Esophagus mucosa (tissue), 1 donor: Measurements from ENCODE around the gene CRIP2. TPM values are rescaled to one million over a fixed set of nuclear protein-coding genes. Genes with fewer than 3 reads are reported as not detected.

Source experiments
- ATAC-seq: fragments of 200-7000 bp; cut with Tn5 transposase; one replicate; pipeline ENCODE4 v1.9.1; 2020
- total RNA-seq: library from RNA; stranded (reverse); gene quantifications from one replicate; pipeline ENCODE4 v1.2.4, GENCODE V29; 2023
- donor health status: DM: yes; HTN: yes; CAD: no.

CRIP2 gene
- total RNA-seq, 1 donor from 2014 or later, result 51.5 TPM

GRCh38 chr14:105500726-105501101 is 26.1 kb downstream of the CRIP2 start:
- ATAC-seq, result no peak

DNA sequence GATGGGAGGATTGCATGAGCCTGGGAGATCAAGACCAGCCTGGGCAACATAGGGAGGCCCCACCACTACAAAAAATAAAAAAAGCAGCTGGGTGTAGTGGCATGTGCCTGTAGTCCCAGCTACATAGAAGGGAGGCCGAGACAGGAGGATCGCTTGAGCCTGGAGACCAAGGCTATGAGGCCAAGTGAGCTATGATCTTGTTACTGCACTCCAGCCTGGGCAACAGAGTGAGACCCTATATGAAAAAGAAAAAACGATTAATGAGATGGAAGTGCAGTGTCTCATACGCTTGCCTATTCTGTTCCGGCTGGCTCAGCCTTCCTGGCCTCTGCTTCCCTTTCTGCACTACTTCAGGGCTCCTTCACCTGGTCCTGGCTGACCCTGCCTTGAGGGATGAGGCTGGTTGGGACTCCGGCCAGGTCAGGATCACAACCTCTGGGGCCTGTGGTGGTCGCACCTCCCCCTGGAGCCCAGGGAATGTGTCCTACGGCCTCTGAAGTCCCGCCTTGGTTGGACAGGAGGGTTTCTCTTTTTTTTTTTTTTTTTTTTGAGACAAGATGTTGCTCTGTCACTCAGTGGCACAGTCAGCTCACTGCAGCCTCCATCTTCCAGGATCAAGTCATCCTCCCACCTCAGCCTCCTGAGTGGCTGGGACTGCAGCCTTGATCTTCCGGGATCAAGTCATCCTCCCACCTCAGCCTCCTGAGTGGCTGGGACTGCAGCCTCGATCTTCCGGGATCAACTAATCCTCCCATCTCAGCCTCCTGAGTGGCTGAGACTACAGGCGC is 27.1 kb downstream of the CRIP2 start:
- ATAC-seq, result no peak

- no peak for ATAC-seq
Observed at GRCh38 chr14:105502446-105503295, 28.1 kb downstream of the CRIP2 start.

- ATAC-seq, result peak; percentile 3
Observed at GRCh38 chr14:105503296-105503640, 28.6 kb downstream of the CRIP2 start.

- no peak for ATAC-seq
Observed at GRCh38 chr14:105503935-105504692, 29.5 kb downstream of the CRIP2 start.

- ATAC-seq, result no peak
Observed at GRCh38 chr14:105505101-105505500, 30.5 kb downstream of the CRIP2 start.

- no peak for ATAC-seq
Observed at GRCh38 chr14:105507247-105507646, 32.6 kb downstream of the CRIP2 start.

GRCh38 chr14:105508069-105508468 is 33.4 kb downstream of the CRIP2 start:
- no peak for ATAC-seq

DNA sequence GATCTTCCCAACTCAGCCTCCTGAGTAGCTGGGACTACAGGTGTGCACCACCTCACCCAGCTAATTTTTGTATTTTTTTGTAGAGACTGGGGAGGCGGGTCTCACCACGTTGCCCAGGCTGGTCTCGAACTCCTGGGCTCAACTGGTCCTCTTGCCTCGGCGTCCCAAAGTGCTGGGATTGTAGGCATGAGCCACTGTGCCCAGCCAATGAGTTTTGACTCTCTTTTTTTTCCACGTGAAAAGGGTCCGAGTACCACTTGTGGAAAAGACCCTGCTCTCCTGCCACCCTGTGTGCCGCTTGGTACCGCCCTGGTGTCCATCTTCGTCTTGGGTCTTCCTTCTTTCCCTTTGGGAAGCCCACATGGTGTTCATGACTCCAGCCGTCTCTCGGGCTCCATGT is 34.0 kb downstream of the CRIP2 start:
- no peak for ATAC-seq

DNA sequence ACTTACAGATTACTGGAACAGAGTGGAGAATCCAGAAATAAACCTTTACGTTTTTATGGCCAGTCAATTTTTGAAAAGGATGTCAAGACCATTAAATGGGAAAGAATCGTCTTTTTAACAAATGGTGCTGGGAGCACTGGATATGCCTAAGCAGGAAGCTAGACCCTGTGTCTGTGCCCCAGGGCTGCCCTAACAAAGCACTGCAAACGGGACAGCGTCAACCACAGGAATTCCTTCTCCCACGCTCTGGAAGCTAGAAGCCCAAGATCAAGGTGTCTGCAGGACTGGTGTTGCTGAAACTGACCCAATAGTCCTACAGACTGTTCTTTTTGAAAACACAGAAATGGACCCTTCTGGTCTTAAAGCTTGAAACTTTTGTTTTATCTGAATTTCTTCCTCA is 42.5 kb downstream of the CRIP2 start:
- ATAC-seq, result no peak

DNA sequence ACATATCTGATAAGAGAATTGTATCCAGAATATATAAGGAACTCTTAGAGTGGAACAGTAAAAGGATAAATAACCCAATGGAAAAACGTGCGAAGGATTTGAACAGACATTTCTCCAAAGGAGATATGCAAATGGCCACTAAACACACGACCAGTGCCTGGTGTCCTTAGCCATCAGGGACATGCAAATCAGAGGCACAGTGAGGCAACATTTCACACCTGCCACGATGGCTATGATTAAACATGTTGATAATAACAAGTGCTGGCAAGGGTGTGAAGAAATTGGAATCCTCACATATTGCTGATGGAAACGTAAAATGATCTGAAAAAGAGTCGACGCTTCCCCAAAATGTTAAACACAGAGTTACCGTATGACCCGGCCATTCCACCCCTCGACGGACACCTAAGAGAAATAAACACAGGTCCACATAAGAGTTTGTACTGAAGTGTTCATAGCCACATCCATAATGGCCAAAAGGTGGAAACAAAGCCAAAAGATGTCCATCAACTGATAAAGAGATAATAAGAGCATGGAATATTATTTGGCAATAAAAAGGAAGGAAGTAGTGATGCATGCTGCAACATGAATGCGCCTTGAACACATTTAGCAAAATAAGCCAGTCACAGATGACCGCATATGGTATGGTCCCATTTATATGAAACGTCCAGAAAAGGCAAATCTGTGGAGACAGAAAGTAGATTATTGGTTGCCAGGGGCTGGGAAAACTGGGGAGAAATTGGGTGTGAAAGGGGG is 45.5 kb downstream of the CRIP2 start:
- ATAC-seq, result no peak

- no peak for ATAC-seq
Observed at GRCh38 chr14:105525326-105525725, 50.7 kb downstream of the CRIP2 start.

DNA sequence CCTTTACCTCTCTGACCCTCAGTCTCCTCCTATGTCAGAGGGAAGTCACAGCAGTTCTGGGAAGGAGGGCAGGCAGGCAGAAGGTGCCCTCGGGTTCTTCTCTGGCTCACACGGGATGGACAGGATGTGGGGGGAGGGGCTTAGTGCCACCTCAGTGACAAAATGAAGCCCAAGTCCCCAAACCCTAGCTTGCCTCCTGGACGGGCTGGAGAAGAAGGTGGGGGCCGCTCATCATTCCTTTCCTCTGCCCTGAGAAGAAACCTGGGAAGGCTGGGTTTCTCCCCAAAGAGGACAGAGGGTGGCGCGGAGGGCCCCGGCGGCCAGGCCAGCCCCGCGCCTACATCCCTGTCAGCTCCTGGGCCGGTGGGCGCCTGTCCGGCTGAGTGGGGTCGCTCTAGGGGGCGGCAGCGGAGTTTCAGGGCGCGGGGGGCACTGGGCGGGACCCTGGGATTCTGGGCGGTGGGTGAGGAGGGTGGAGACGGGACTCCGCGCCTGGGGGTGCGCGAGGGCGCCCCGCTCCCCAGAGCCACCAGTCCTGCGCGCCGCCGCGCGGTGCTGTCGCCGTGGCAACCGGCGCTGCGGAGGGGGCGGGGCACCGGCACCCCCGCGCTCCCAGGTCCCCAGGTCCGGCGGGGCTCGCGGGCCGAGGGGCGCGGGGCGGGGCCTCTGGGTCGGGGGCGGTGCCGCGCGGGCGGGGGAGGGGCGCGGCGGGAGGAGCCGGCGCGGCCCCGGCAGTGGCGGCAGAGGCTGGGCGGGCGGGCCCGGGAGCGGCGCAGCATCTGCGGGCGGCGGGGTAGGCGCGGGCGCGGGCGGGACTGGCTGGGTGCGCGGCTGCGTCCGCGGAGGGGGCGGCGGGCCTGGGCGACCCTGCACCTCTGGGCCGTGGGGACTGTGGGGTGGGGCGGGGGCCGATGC is 51.5 kb downstream of the CRIP2 start, which contains the start of gene TMEM121:
Gene TMEM121 (plus strand): TSS at position 723 of the 915 bp plus-strand sequence. CDS start 2,252 bp downstream, outside the sequence.
- no peak for ATAC-seq

- no peak for ATAC-seq
Observed at GRCh38 chr14:105526776-105527380, 52.3 kb downstream of the CRIP2 start.

GRCh38 chr14:105527381-105527825 is 52.8 kb downstream of the CRIP2 start:
- ATAC-seq, result no peak

DNA sequence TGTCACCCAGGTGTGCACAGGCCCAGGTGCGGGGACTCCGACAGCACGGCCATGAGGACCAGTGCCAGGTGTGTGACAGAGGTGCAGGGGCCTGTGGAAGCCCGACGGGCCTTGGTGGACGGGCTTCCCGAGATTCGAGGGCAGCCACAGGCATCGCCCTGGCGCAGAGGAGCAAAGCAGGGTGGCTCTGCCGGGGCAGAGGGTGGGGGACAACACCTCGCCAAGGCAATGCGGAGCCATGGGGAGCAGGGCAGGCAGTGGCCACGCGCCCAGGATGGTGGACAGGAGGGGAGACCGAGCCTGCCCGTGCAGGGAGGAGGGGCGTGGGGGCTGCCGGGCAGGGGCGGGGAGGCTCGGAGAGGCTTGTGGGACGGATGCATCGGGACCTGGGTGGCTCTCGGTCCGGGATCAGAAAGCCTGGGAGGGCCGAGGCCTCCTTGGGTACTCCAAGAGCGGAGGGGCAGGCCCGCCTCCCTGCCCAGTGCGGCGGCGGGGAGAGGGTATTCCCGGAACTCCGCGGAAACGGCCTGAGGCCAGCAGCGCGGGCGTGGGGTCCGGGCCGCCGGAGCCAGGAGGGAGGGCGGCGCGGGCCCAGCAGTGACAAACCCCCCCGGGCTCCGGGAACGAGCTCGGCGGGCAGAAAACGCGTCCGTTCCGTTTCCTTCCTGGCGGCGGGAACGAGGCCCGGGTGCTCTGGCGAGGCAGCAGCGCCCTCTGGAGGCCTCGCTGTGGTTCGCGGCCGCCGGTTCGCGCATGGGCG is 53.4 kb downstream of the CRIP2 start:
- peak; percentile 70 for ATAC-seq

DNA sequence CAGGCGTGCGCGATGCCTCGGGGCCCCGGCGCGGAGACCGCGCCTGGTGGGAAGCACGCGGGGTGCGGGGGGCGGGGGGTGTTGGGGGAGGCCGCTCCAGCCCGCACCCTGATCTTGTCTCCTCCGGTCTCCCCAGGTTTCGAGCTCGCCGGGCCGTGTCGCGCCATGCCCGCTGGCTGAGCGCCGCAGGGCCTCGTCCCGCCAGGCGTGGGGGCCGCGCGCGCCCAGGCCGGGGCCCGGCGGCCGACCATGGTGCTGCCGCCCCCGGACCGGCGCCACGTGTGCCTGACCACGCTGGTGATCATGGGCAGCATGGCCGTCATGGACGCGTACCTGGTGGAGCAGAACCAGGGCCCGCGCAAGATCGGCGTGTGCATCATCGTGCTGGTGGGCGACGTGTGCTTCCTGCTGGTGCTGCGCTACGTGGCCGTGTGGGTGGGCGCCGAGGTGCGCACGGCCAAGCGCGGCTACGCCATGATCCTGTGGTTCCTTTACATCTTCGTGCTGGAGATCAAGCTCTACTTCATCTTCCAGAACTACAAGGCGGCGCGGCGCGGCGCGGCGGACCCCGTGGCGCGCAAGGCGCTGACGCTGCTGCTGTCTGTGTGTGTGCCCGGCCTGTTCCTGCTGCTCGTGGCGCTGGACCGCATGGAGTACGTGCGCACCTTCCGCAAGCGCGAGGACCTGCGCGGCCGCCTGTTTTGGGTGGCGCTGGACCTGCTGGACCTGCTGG is 54.1 kb downstream of the CRIP2 start:
- peak; percentile 1 for ATAC-seq

GRCh38 chr14:105529319-105529568 is 54.6 kb downstream of the CRIP2 start:
- no peak for ATAC-seq
